GM08714 (cell line): ENCODE results near the gene DPF3.

Experiments used
- H3K4me3 ChIP-seq: fragments of 200-500 bp; sonication (Bioruptor generic); 2 replicates; pipeline ENCODE4 v1.5.1; 2014; ENCODE audit warnings: mild to moderate bottlenecking, low read length, inconsistent platforms
- ZNF274 ChIP-seq: IDR thresholded peaks from 2 replicates; pipeline ENCODE4 v1.6.1; 2012; ENCODE audit warnings: mild to moderate bottlenecking, low read depth, low read length

DPF3 gene

GRCh38 chr14:72721083-72721482 is 172.8 kb downstream of the DPF3 start:
- H3K4me3 ChIP-seq, result no peak overlapping the region
- TF ChIP-seq ZNF274, result no peak

- TF ChIP-seq ZNF274, result no peak
- no peak overlapping the region for H3K4me3 ChIP-seq
Observed at GRCh38 chr14:72717220-72717619, 176.7 kb downstream of the DPF3 start.

DNA sequence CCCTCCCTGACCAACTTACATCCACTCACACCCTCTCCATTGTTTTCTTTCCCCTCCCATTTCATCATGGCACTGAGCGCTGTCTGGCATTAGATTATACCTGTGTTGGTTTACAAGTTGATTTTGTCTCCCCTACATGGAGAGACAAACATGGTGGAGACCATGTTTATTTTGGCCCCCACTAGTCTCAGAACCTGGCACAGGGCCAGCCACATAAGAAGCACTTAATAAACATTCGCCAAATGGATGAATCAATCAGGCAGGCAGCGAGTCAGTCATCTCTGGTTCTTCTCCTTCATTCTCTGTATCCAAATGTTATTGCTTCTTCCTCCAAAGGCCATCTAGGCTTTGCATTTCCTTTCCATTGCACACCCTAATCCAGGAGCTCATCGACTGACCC is 177.4 kb downstream of the DPF3 start:
- no peak overlapping the region for H3K4me3 ChIP-seq
- no peak for TF ChIP-seq ZNF274

DNA sequence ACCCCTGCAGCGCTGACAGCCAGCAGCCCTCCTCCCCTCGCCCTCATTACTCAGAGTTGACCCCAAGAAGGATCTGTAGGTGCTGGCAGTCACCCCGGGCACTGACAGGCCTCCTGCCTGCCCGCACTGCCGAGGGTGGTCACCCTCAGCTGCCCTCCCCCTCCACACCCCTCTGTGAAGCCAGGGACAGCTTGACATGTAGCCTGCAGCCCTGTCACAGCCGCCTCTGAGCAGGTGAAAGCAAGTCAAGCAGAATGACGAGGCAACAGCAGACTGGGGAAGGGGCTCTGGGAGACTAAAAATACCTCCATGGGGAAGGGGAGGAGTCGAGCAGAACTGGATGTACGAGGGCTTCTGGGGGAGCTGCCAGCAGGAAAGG is 178.1 kb downstream of the DPF3 start:
- H3K4me3 ChIP-seq, result no peak overlapping the region
- no peak for TF ChIP-seq ZNF274

- no peak for TF ChIP-seq ZNF274
- H3K4me3 ChIP-seq, result no peak overlapping the region
Observed at GRCh38 chr14:72715215-72715849, 178.6 kb downstream of the DPF3 start.

GRCh38 chr14:72714871-72715214 is 179.1 kb downstream of the DPF3 start:
- H3K4me3 ChIP-seq, result no peak overlapping the region

DNA sequence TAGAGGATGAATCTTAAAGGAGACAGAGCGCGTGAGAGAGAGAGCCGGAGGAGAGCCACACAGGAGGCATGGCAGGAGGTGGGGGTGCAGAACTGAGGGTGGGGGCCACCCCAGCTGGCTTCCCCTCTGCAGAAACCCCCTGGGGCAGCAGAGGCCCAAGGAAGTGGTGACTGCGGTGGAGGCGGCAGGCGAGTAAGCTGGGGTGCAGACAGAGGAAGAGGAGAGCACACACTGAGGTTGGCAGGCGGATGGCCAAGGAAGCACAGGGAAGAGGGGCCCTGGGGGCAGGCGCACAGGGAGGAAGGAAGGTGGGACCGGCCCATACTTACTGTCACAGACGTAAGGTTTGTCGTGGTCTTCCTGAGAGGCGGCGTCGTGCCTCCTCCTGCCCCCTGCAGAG is 179.8 kb downstream of the DPF3 start:
- TF ChIP-seq ZNF274, result no peak

More at GRCh38 chr14:72714871-72715214, 179.1 kb downstream of the DPF3 start:
- TF ChIP-seq ZNF274, result no peak

GRCh38 chr14:72711936-72712335 is 182.0 kb downstream of the DPF3 start:
- TF ChIP-seq ZNF274, result no peak
- no peak overlapping the region for H3K4me3 ChIP-seq

More for the DNA sequence above, 179.8 kb downstream of the DPF3 start:
- H3K4me3 ChIP-seq, result no peak overlapping the region

DNA sequence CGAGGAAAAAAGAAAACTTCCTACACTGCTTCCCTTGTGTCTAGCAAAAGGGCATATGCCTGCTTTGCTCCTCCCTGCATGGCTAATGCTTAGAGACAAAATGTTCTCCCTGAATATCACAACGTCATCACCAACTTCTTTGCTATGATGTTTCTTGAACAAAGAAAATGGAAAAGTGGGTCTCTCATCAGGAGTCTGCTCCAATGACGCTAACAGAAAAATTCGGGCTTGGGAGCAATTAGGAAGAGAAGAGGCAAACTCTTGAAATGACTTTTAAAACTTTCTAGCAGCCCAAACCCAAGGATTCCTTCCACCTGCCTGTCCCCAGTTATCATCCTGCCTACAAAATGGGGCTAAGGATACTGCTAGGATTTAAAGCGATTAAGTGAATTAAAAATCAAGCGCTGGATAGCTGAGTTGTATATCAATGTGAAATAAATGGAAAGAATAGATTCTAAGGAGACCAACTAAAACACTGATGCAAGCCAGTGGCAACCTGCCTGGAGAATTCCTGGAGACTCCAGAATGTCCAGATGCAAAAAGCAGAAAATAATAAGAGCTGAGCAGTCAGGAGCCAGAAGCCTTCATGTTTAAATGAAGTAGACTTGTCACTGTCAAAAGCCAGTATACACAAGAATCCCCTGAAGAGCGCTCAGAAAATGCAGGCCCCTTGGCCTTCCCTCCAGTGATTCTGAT is 183.8 kb downstream of the DPF3 start:
- TF ChIP-seq ZNF274, result no peak
- no peak overlapping the region for H3K4me3 ChIP-seq

- TF ChIP-seq ZNF274, result no peak
- no peak overlapping the region for H3K4me3 ChIP-seq
Observed at GRCh38 chr14:72708708-72709475, 185.0 kb downstream of the DPF3 start.

GRCh38 chr14:72708222-72708621 is 185.7 kb downstream of the DPF3 start:
- TF ChIP-seq ZNF274, result no peak
- H3K4me3 ChIP-seq, result no peak overlapping the region

DNA sequence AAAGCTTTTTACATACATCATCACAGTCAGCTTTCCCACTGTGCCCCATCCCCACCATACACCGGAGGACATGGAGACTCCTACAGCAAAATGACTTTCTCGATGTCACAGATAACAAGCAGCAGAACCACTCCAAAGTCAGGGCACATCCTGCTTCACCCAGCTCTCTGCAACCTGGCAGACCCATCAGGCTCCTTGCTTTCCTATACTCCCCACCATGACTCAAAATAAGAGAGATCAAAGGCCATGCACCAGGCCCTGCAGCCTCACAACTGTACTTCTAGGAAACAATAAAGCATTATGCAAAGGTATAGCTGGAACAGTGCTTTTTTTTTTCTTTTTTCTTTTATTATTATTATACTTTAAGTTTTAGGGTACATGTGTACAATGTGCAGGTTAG is 187.4 kb downstream of the DPF3 start:
- no peak for TF ChIP-seq ZNF274
- no peak overlapping the region for H3K4me3 ChIP-seq

DNA sequence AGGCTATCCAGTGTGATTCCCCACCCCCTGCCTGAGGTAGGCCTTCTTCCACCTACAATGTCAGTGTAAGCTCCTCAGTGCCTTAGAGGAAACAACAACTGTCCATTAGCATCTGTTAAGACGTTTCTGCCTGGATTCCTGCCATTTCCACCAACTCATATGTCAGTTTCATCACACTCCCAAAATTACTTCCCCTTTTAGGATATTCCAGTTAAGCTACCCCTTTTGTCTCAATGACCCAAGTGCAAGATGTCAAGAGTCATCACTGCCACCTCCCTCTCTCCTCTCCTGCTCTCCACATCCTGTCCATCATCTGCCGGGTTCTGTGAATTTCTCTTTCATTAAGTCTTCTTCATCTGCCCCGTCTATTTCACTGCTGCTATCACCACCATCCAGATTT is 189.4 kb downstream of the DPF3 start:
- H3K4me3 ChIP-seq, result no peak overlapping the region
- TF ChIP-seq ZNF274, result no peak

- H3K4me3 ChIP-seq, result no peak overlapping the region
- no peak for TF ChIP-seq ZNF274
Observed at GRCh38 chr14:72701605-72702004, 192.3 kb downstream of the DPF3 start.

GRCh38 chr14:72701237-72701565 is 192.7 kb downstream of the DPF3 start:
- no peak overlapping the region for H3K4me3 ChIP-seq
- no peak for TF ChIP-seq ZNF274
